AG08396 (cell line): ENCODE results near the gene KRTAP4-7.
A peak's percentile ranks its signal among the peaks of the same experiment; 100 is the strongest.
"Not testable (repeated sequence)": the region's sequence is repeated elsewhere in the genome, so short reads cannot be mapped to it uniquely, and the experiment has no call there.

ENCODE experiments used
- DNase-seq: peaks from one replicate; pipeline ENCODE4 v3.0.0; 2012; ENCODE audit warnings: low spot score, mixed read lengths

Gene KRTAP4-7

GRCh38 chr17:41108728-41109386, 24.9 kb downstream of the KRTAP4-7 start:
- not testable (repeated sequence) for DNase-seq

DNA sequence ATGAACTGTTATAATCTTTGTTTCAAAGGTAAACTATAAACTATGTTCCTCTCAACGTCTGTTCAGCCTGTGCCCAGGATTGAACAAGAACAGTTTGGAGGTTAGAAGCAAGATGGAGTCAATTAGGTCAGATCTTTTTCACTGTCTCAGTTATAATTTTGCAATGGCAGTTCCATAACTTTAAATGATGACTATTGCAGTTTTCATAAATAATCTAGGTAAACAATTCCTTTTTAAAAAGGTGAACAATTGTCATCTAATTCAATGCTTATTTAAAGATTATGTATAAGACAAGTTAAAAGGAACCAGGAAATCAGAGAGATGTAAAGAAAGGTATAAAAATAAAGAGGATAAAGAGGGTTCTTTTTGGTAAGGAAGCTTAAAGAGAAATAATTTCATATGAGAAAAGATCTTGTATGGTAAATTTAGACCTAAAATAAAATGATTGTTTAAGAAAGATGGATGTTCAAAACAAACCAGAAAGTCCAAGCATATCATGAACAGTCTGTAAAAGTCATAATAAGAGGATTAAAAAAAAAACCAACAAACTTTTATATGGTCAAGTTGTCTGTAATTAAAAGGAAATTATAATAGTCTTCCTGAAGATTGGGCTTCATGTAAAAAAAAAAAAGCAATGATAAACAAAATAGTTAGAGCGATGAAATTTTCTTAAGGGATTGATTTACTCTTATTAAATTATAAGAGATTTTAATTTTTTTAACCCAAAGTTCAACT, 27.4 kb downstream of the KRTAP4-7 start:
- no peak for DNase-seq

GRCh38 chr17:41116297-41116696, 32.3 kb downstream of the KRTAP4-7 start:
- DNase-seq: no peak

- not testable (repeated sequence) for DNase-seq
These were observed 34.0 kb downstream of the KRTAP4-7 start, which contains the start of gene KRTAP4-11 for GRCh38 chr17:41117846-41118386. TSS of gene KRTAP4-11 (minus strand) at chr17:41118373. CDS start at chr17:41118315, 58 bp downstream.

DNA sequence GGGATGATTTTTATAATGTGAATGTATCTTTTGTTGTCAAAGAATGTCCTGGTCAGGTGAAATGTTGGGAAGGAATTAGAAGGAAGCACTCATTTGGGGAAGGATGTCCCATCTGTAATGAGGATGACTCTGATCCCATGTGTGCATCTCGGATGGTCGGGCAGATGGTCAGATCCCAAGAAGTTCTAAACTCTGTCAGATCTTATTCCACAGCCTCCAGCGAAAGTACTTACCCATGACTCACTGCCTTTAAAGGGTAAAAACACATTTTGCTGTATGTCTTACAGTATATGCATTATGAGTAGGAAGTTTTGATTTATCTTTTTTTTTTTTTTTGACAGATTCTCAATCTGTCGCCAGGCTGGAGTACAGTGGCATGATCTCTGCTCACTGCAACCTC, 34.8 kb downstream of the KRTAP4-7 start:
- no peak for DNase-seq

DNA sequence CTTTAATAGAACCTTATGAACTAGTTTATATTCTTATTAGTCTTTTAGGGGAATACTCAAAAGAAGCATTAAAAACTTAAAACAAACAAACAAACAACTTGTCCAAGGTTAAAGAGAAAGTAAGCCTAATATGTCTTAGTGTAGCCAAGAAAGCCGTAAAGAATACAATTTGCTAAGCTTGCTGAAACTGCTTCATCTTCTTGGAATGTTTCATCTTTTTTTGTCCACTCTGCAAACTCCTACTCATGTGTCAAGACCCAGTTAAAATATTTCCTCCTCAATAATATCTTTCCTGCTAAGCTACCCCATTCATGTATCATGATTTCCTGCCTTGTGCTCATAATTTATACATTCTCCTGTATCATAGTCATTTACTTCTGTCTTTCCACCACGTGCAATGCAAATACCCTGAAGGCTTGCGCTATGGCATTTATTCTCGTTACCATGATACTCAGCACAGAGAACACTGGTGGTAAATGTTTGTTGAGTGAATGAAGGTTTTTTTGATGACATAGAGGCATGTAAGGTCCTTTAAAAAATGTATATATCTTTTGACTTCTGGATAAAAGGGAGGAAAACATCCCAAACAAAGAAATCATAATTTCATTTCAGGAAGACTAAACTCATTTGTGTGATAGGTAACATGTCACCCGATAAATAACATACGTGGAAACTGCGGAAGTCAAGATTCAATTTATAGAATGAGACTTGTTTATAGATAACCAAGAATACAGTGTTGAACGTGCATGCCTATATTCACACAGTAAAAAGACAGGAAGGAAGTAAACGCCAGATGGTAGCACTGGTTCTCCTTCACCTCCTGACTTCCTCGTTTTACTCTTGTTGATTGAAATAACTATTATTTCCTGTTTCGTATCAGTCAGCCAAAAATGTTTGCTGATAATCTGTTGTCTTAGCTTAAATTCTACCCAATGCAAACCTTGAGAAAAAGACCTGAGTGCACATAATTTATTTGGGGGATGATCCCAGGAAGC, 36.0 kb downstream of the KRTAP4-7 start:
- not testable (repeated sequence) for DNase-seq

- DNase-seq: no peak
These were observed 37.8 kb downstream of the KRTAP4-7 start for GRCh38 chr17:41121742-41122141.

- not testable (repeated sequence) for DNase-seq
These were observed 39.5 kb downstream of the KRTAP4-7 start for GRCh38 chr17:41123292-41123990.

DNA sequence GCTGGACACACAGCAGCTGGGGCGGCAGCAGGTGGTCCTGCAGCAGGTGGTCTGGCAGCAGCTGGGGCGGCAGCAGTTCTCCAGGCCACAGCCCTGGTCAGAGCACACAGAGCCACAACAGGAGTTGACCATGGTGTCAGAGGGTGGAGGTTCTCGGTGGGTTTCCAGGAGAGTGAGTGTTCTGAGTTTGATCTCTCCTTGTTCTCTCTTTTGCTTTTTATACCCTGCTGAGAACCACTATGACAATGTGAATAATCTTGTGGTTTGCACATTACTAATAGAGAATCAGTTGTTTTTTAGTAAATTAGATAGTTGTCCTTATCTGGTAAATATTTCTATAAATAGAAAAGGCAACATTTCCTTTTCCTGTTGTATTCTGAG, 40.0 kb downstream of the KRTAP4-7 start, which contains the start of gene KRTAP4-12:
KRTAP4-12 (minus strand) TSS at position 192 of the 381 bp plus-strand sequence; CDS start at position 132, 60 bp downstream.
- DNase-seq: not testable (repeated sequence)

- DNase-seq: no peak
These were observed 41.1 kb downstream of the KRTAP4-7 start for GRCh38 chr17:41125064-41125463.

DNA sequence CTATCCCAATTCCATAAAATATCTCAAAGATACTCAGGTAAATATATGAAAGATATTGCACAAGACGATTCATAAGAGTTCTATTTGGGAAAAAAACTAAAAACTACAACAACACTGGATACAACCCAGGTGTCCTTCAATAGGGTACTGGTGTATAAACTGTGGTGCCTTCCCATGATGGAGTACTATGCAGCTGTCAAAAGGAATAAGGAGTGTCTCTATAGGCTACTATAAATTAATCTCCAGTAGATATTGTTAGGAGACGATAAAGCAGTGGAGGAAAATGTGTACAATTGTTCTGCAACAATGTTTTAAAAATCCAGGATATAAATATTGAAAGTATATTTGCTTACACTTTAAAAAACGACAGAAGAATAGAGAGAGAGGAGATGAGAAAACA, 42.5 kb downstream of the KRTAP4-7 start:
- DNase-seq: no peak

DNA sequence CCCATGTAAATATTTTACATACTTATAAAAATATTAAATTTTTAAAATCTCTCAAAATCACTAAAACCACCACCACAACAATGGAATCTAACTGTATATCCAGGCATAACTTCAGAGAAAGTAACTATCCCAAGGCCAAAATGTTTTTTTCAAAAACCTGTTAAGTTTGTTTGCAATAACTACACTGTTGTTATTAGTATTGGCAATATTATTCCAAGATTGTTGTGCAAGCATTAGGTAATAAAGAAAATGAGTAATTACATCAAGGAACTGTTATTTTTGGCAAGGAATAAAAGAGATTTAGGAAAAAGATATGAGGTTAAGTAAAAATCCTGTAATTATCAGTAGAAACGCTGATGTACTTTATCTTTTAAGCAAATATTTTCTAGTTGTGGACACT, 43.4 kb downstream of the KRTAP4-7 start:
- DNase-seq: no peak

DNA sequence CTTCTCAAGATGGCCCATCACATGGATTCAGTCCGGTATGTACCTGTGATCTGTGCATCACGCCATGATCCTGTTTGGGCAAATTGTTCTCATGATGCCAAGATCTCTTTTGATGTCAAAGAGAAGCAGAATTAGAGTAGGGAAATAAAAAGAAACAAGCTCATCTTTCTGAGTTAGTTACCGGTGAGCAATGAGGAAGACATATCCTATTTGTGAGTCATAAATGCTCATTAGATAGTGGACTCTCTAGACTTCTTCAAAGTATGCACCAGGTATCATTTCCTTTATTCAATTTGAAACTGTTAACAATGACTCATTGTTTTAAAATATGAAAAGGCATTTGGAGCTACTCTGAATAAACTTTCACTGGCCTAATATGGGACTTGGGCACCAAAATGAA, 48.0 kb downstream of the KRTAP4-7 start:
- peak; percentile 12 for DNase-seq

GRCh38 chr17:41133880-41134735, 50.2 kb downstream of the KRTAP4-7 start:
- peak; percentile 14 for DNase-seq
